ENCODE measurements around the gene IGFBP3. TPM values are rescaled to one million over a fixed set of nuclear protein-coding genes. Genes with fewer than 3 reads are reported as not detected.

The IGFBP3 gene
- total and polyA plus RNA-seq, 2 of the 13 experiments (the other 11 are each of a cell fraction or from before 2014, with no cell fraction given): 57.5 TPM; not detected in 1

DNA sequence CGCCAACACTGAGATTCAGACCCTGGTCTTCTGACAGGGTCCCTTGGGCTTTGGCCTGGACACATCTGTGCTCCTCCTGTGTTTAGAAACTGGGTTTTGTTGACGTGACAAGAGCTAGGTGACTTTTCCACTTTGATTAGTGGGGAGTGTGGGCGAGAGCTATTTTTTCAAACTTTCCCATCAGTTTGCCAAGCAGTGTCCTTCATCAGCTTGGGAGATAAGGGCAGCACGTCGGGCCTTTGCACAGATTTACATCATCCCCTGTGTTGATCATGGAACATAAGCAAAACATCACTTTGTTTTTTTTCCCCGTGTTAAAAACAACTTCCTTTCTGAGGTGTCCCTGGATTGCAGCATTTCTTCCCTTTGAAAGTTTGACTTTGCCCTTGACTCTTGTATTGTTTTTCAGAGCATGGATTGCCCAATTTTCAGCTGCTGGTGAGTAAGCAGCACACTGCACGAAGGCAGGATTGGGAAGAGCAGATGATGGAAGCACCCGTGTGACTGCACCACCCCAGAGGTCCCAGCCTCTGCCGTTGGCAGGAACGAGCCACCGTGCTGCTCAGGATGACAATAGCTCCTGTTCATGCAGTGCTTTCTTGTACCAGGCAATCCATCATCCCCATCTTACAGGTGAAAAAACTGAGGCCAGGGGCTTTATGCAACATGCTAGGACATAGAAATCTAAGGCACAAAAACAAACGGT, 39.2 kb downstream of the IGFBP3 start (continued):
- TF ChIP-seq THAP9 (CRISPR knock-in tag; IDR thresholded peaks at IDR 0.05; ENCODE audit: borderline replicate concordance): no peak
- TF ChIP-seq MBNL3 (CRISPR knock-in tag; conservative IDR thresholded peaks at IDR 0.05): no peak; the same call in 1 of the 2 replicates
- no peak for TF ChIP-seq ZNF577 (CRISPR knock-in tag; IDR thresholded peaks at IDR 0.05; ENCODE audit: borderline replicate concordance, low read depth)
- peak; percentile 79 for TF ChIP-seq IRF9 (CRISPR knock-in tag; IDR thresholded peaks at IDR 0.05; ENCODE audit: borderline replicate concordance)
- peak; percentile 77 for TF ChIP-seq ZSCAN25 (CRISPR knock-in tag; IDR thresholded peaks at IDR 0.05)
- TF ChIP-seq STAT5B (CRISPR knock-in tag; IDR thresholded peaks at IDR 0.05): 0 out of 2 replicates have a peak, but pooled peaks have one; percentile 68
- TF ChIP-seq, protein P1, sequence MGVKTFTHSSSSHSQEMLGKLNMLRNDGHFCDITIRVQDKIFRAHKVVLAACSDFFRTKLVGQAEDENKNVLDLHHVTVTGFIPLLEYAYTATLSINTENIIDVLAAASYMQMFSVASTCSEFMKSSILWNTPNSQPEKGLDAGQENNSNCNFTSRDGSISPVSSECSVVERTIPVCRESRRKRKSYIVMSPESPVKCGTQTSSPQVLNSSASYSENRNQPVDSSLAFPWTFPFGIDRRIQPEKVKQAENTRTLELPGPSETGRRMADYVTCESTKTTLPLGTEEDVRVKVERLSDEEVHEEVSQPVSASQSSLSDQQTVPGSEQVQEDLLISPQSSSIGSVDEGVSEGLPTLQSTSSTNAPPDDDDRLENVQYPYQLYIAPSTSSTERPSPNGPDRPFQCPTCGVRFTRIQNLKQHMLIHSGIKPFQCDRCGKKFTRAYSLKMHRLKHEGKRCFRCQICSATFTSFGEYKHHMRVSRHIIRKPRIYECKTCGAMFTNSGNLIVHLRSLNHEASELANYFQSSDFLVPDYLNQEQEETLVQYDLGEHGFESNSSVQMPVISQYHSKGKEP (CRISPR knock-in tag; IDR thresholded peaks at IDR 0.05): no peak
- peak; percentile 58 to 72; a peak in 3 of 4 replicates for TF ChIP-seq HMGXB4 (CRISPR knock-in tag; IDR thresholded peaks at IDR 0.05; ENCODE audit: borderline replicate concordance in 1 of 2, low read depth in 1 of 2)
- TF ChIP-seq RFX1 (IDR thresholded peaks at IDR 0.05): no peak
- no peak for TF ChIP-seq PCBP1 (IDR thresholded peaks at IDR 0.05; ENCODE audit: borderline replicate concordance, low read depth, low read length)
- peak; percentile 98 for TF ChIP-seq FOXK1 (CRISPR knock-in tag; IDR thresholded peaks at IDR 0.05; ENCODE audit: borderline replicate concordance, low read depth)
- TF ChIP-seq, protein P2, sequence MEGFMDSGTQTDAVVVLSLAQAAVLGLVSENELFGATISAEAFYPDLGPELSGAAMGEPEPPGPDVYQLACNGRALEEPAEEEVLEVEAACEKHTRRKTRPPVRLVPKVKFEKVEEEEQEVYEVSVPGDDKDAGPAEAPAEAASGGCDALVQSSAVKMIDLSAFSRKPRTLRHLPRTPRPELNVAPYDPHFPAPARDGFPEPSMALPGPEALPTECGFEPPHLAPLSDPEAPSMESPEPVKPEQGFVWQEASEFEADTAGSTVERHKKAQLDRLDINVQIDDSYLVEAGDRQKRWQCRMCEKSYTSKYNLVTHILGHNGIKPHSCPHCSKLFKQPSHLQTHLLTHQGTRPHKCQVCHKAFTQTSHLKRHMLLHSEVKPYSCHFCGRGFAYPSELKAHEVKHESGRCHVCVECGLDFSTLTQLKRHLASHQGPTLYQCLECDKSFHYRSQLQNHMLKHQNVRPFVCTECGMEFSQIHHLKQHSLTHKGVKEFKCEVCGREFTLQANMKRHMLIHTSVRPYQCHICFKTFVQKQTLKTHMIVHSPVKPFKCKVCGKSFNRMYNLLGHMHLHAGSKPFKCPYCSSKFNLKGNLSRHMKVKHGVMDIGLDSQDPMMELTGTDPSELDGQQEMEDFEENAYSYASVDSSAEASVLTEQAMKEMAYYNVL (CRISPR knock-in tag; IDR thresholded peaks at IDR 0.05; ENCODE audit: borderline replicate concordance): peak; percentile 92; the same call in 1 of the 2 replicates
- peak; percentile 82 for TF ChIP-seq ZNF232 (CRISPR knock-in tag; IDR thresholded peaks at IDR 0.05; ENCODE audit: borderline replicate concordance)
- no peak for TF ChIP-seq ISX (CRISPR knock-in tag; conservative IDR thresholded peaks at IDR 0.05)
- TF ChIP-seq TRIM24 (CRISPR knock-in tag; IDR thresholded peaks at IDR 0.05): peak; percentile 95
- peak; percentile 100 for TF ChIP-seq MED1 (CRISPR knock-in tag; IDR thresholded peaks at IDR 0.05)
- peak; percentile 88 for TF ChIP-seq ZNF12 (CRISPR knock-in tag; IDR thresholded peaks at IDR 0.05)
- TF ChIP-seq ZNF256 (CRISPR knock-in tag; conservative IDR thresholded peaks at IDR 0.05): no peak; the same call in 1 of the 2 replicates
- no peak for TF ChIP-seq ZNF678 (CRISPR knock-in tag; IDR thresholded peaks at IDR 0.05)
- TF ChIP-seq REL (CRISPR knock-in tag; conservative IDR thresholded peaks at IDR 0.05): 0 out of 2 replicates have a peak, but pooled peaks have one; percentile 81

All from HepG2 (cell line).